ELF-1 (cell line): Measurements from ENCODE around the gene ZNF226.
A peak's percentile ranks its signal among the peaks of the same experiment; 100 is the strongest.
"Not testable (repeated sequence)": the region's sequence is repeated elsewhere in the genome, so short reads cannot be mapped to it uniquely, and the experiment has no call there.

Source experiments
- DNase-seq: peaks from one replicate; pipeline ENCODE4 v3.0.0-alpha.2; 2016; ENCODE audit warnings: low read depth, low spot score

The ZNF226 gene

GRCh38 chr19:44212250-44212865 lies 47.5 kb downstream of the ZNF226 start, which contains the start of gene ZNF227:
ZNF227 (plus strand) TSS chr19:44212532; CDS start chr19:44217793, 5,261 bp downstream.
- peak; percentile 97 for DNase-seq

- DNase-seq: no peak
Measured at GRCh38 chr19:44212866-44213346, 48.0 kb downstream of the ZNF226 start.

- not testable (repeated sequence) for DNase-seq
Measured at GRCh38 chr19:44219926-44220325, 55.0 kb downstream of the ZNF226 start.

GRCh38 chr19:44220761-44221160 lies 55.9 kb downstream of the ZNF226 start:
- not testable (repeated sequence) for DNase-seq

- not testable (repeated sequence) for DNase-seq
Measured at GRCh38 chr19:44221291-44221690, 56.4 kb downstream of the ZNF226 start.
